ENCODE results near the gene SBK1.

GRCh38 chr16:28279006-28279405 is 13.3 kb upstream of the SBK1 start:
- TF ChIP-seq CTCF (IDR thresholded peaks at IDR 0.05; ENCODE audit: low read depth, low read length): no peak
- TF ChIP-seq MYC (IDR thresholded peaks at IDR 0.05; ENCODE audit: low read depth, low read length): no peak
- no peak for TF ChIP-seq POLR2A (IDR thresholded peaks at IDR 0.05; ENCODE audit: extremely low read depth, insufficient read length)
- no peak for TF ChIP-seq MAX (IDR thresholded peaks at IDR 0.05; ENCODE audit: low read depth, low read length)
